Hematopoietic multipotent progenitor cell treated with erythropoietin and hydrocortisone succinate and interleukin-3 and kit ligand, for 6 days (in vitro differentiated cells): Measurements from ENCODE around the gene AGAP1.

Source experiments
- DNase-seq: peaks from one replicate; pipeline ENCODE4 v3.0.0-alpha.2; 2015

AGAP1 gene

GRCh38 chr2:235612181-235612950 lies 118.5 kb downstream of the AGAP1 start:
- no peak for DNase-seq

- no peak for DNase-seq
These were observed 119.8 kb downstream of the AGAP1 start for GRCh38 chr2:235613649-235614048.

GRCh38 chr2:235614176-235614860 lies 120.5 kb downstream of the AGAP1 start:
- DNase-seq = peak; percentile 69

GRCh38 chr2:235614900-235615712 lies 121.3 kb downstream of the AGAP1 start:
- DNase-seq = no peak

- no peak for DNase-seq
These were observed 123.0 kb downstream of the AGAP1 start for GRCh38 chr2:235616885-235617284.

- no peak for DNase-seq
These were observed 124.2 kb downstream of the AGAP1 start for GRCh38 chr2:235618039-235618438.

GRCh38 chr2:235619544-235619943 lies 125.7 kb downstream of the AGAP1 start:
- DNase-seq = no peak

GRCh38 chr2:235621736-235622135 lies 127.9 kb downstream of the AGAP1 start:
- no peak for DNase-seq

GRCh38 chr2:235623111-235623510 lies 129.3 kb downstream of the AGAP1 start:
- DNase-seq = no peak

- no peak for DNase-seq
These were observed 129.9 kb downstream of the AGAP1 start for GRCh38 chr2:235623752-235624151.

GRCh38 chr2:235626658-235627057 lies 132.8 kb downstream of the AGAP1 start:
- DNase-seq = no peak

GRCh38 chr2:235627682-235628081 lies 133.8 kb downstream of the AGAP1 start:
- DNase-seq = no peak

- no peak for DNase-seq
These were observed 137.0 kb downstream of the AGAP1 start for GRCh38 chr2:235630718-235631296.

- DNase-seq = no peak
These were observed 140.8 kb downstream of the AGAP1 start for GRCh38 chr2:235634435-235635158.

- no peak for DNase-seq
These were observed 142.7 kb downstream of the AGAP1 start for GRCh38 chr2:235636546-235636945.

- peak; percentile 72 for DNase-seq
These were observed 144.1 kb downstream of the AGAP1 start for GRCh38 chr2:235637896-235638295.

GRCh38 chr2:235638541-235639427 lies 144.9 kb downstream of the AGAP1 start:
- peak; percentile 30 for DNase-seq

- DNase-seq = no peak
These were observed 145.6 kb downstream of the AGAP1 start for GRCh38 chr2:235639428-235639773.

GRCh38 chr2:235639885-235640284 lies 146.0 kb downstream of the AGAP1 start:
- no peak for DNase-seq

- DNase-seq = no peak
These were observed 146.5 kb downstream of the AGAP1 start for GRCh38 chr2:235640377-235640776.

GRCh38 chr2:235640926-235641723 lies 147.3 kb downstream of the AGAP1 start:
- no peak for DNase-seq
